Spleen (tissue), 11 donors: ENCODE data around the gene DGAT2. TPM values are rescaled to one million over a fixed set of nuclear protein-coding genes. Genes with fewer than 3 reads are reported as not detected.

Source experiments
- DNase-seq: peaks from one replicate; pipeline ENCODE4 v3.0.0-alpha.2; 2020
- H3K27ac ChIP-seq, 8 donors: fragments of 200-600 bp; sonication (generic) in 7 of 8; 1 replicate in 4 of 8; 2 replicates in 4 of 8; pipeline versions ENCODE4 v1.5.0 to v1.8.0; 2016 to 2021; ENCODE audit warnings: inconsistent platforms in 4 of 8, mild to moderate bottlenecking in 4 of 8, moderate library complexity in 1 of 8
- H3K27me3 ChIP-seq, 7 donors: fragments of 200-600 bp; sonication (generic) in 6 of 7; replicated peaks in 1 of 7; 1 replicate in 4 of 7; 2 replicates in 3 of 7; pipeline versions ENCODE4 v1.5.0 to v1.8.0; 2016 to 2021; ENCODE audit warnings: inconsistent platforms in 3 of 7, mild to moderate bottlenecking in 1 of 7
- H3K36me3 ChIP-seq, 6 donors: fragments of 200-600 bp; sonication (generic) in 5 of 6; 1 replicate in 4 of 6; 2 replicates in 2 of 6; pipeline versions ENCODE4 v1.5.0 to v1.8.0; 2016 to 2021; ENCODE audit warnings: inconsistent platforms in 2 of 6
- H3K4me1 ChIP-seq, 6 donors: fragments of 200-600 bp; sonication (generic) in 5 of 6; 1 replicate in 3 of 6; 2 replicates in 3 of 6; pipeline versions ENCODE4 v1.5.0 to v1.8.0; 2016 to 2021; ENCODE audit warnings: inconsistent platforms in 3 of 6
- H3K4me3 ChIP-seq, 8 donors: fragments of 200-600 bp; sonication (generic) in 7 of 8; 1 replicate in 4 of 8; 2 replicates in 4 of 8; pipeline versions ENCODE4 v1.5.0 to v1.8.0; 2016 to 2021; ENCODE audit warnings: inconsistent platforms in 4 of 8, mild to moderate bottlenecking in 4 of 8, moderate library complexity in 2 of 8
- H3K9me3 ChIP-seq, 8 donors: fragments of 200-600 bp; sonication (generic) in 7 of 8; 1 replicate in 4 of 8; 2 replicates in 4 of 8; pipeline versions ENCODE4 v1.5.0 to v1.8.0; 2016 to 2021; ENCODE audit warnings: inconsistent platforms in 4 of 8
- POLR2A ChIP-seq, 3 donors: fragments of 450-650 bp; IDR thresholded peaks; one replicate each; pipeline ENCODE4 v1.5.1; 2017; ENCODE audit warnings: antibody characterized with exemption in 3 of 3, mild to moderate bottlenecking in 1 of 3
- POLR2AphosphoS5 ChIP-seq, 3 donors: sonication (generic); formaldehyde crosslinking; IDR thresholded peaks; one replicate each; pipeline ENCODE4 v1.5.1; 2017; ENCODE audit warnings: antibody characterized with exemption in 3 of 3
- WGBS, 5 donors: extraction: QIAGEN DNeasy Blood & Tissue Kit in 3 of 5; methylation state at CpG; one replicate each; pipeline versions ENCODE4 v1.1.5 to v1.1.7; 2013 to 2018; 5-methylcytosine and 5-hydroxymethylcytosine counted together
- intact Hi-C: fragments of 100-400 bp; cut with DNase I; formaldehyde crosslinking; loops from one replicate; pipeline ENCODE4 v1.15.0; 2023; ENCODE audit warnings: low total_unique reads
- polyA plus RNA-seq, 3 donors: library from polyadenylated mRNA; stranded (reverse); fragments of 200-250 nt; gene quantifications; one replicate each; pipeline ENCODE4 v1.2.1, GENCODE V29; 2013
- total RNA-seq, 7 donors: library from RNA; depleted of rRNA in 3 of 7; stranded (reverse); fragments of >200 nt in 3 of 7; fragmentation: NEBNext Ultra II Directional in 4 of 7; extraction: Animal tissue kit (Norgen Biotek cat#: 25700) in 4 of 7; gene quantifications; one replicate each; pipeline versions ENCODE4 v1.1.0 to v1.2.1, GENCODE V29; 2016 to 2021
- TF ChIP-seq, protein P1 (sequence below), 11 experiments: fragments of 200-600 bp in 7 of 11; fragments of 450-650 bp in 4 of 11; sonication (generic) in 4 of 11; IDR thresholded peaks in 8 of 11; conservative IDR thresholded peaks in 3 of 11; 1 replicate in 7 of 11; 2 replicates in 4 of 11; pipeline versions ENCODE4 v1.4.0 to v1.8.0; 2016 to 2021; ENCODE audit warnings: antibody characterized with exemption in 11 of 11, inconsistent platforms in 4 of 11, mild to moderate bottlenecking in 1 of 11
- donor health status: healthy with polysubstance abuse.
- donor health status: DM: no; HTN: no; CAD: no; lungs with moderate emphysema.
- donor health status: DM: no; HTN: no; CAD: no.
- donor health status: Bipolar disorder and iron deficiency.
- donor health status: healthy.
- donor health status: DM: no; HTN: no; CAD: no.
- donor health status: DM: yes; HTN: yes; CAD: no.

Gene DGAT2
- total and polyA plus RNA-seq, 10 donors: 3.5 to 71.7 (median 15.9) TPM

- no peaks in the 10 kb centered on the region for H3K9me3 ChIP-seq
- no peak overlapping the region for H3K4me3 ChIP-seq
- intact Hi-C loops: no loop called here
- H3K36me3 ChIP-seq: no peaks in the 10 kb centered on the region
- no peak for DNase-seq
- WGBS, 5 donors: 36 to 83% (median 63%) methylated on average over 2 of the region's 2 CpGs
- peaks cover 1 to 29% (median 9%) of the 10 kb centered on the region in 6 donors for H3K4me1 ChIP-seq
- TF ChIP-seq POLR2A (IDR thresholded peaks at IDR 0.05) (no peak), POLR2AphosphoS5 (IDR thresholded peaks at IDR 0.05) (no peak)
- TF ChIP-seq, protein P1, sequence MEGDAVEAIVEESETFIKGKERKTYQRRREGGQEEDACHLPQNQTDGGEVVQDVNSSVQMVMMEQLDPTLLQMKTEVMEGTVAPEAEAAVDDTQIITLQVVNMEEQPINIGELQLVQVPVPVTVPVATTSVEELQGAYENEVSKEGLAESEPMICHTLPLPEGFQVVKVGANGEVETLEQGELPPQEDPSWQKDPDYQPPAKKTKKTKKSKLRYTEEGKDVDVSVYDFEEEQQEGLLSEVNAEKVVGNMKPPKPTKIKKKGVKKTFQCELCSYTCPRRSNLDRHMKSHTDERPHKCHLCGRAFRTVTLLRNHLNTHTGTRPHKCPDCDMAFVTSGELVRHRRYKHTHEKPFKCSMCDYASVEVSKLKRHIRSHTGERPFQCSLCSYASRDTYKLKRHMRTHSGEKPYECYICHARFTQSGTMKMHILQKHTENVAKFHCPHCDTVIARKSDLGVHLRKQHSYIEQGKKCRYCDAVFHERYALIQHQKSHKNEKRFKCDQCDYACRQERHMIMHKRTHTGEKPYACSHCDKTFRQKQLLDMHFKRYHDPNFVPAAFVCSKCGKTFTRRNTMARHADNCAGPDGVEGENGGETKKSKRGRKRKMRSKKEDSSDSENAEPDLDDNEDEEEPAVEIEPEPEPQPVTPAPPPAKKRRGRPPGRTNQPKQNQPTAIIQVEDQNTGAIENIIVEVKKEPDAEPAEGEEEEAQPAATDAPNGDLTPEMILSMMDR (IDR thresholded peaks at IDR 0.05 in 8 of 11, conservative IDR thresholded peaks at IDR 0.05 in 3 of 11): no peak
- peak overlapping the region in 5 of 8 donors; percentile 34 to 85 (median 68) for H3K27ac ChIP-seq
- peaks cover 0 to 15% (median 0%) of the 10 kb centered on the region in 7 donors for H3K27me3 ChIP-seq
Observed at GRCh38 chr11:75762885-75763284, 5.7 kb upstream of the DGAT2 start.

- H3K36me3 ChIP-seq: no peaks in the 10 kb centered on the region
- no peaks in the 10 kb centered on the region for H3K9me3 ChIP-seq
- TF ChIP-seq POLR2A (IDR thresholded peaks at IDR 0.05) (no peak), POLR2AphosphoS5 (IDR thresholded peaks at IDR 0.05) (no peak)
- TF ChIP-seq, protein P1 (IDR thresholded peaks at IDR 0.05 in 8 of 11, conservative IDR thresholded peaks at IDR 0.05 in 3 of 11): no peak
- H3K4me3 ChIP-seq: no peak overlapping the region
- H3K4me1 ChIP-seq: peaks cover 7 to 39% (median 18%) of the 10 kb centered on the region in 6 donors
- WGBS, 5 donors: 13 to 90% (median 86%) methylated on average over 1 to 3 of the region's 3 CpGs
- no peak for DNase-seq
- intact Hi-C loops: no loop called here
- H3K27me3 ChIP-seq: peaks cover 0 to 24% (median 7%) of the 10 kb centered on the region in 7 donors
- no peak overlapping the region for H3K27ac ChIP-seq
Observed at GRCh38 chr11:75763846-75764245, 4.7 kb upstream of the DGAT2 start.

DNA sequence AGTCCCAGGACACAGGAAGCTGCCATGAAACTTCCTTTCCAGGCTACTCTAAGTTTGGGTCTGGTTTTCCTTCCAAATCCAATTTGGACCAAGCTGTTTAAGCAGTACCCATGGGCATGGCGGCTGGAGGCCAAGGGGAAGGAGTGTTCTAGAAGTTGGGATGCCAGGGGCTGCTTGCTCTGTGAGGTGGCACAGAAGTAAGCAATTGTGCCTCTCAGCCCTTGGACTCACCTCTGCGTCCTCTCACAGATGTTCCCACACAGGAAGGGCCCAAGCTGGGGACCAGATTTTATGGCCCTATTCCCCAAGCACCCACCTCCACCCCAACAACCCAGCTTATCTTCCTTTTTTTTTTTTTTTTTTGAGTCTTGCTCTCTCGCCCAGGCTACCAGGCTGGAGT is 3.5 kb upstream of the DGAT2 start:
- peaks cover 7 to 51% (median 30%) of the 10 kb centered on the region in 6 donors for H3K4me1 ChIP-seq
- DNase-seq: no peak
- peaks cover 0 to 34% (median 8%) of the 10 kb centered on the region in 7 donors for H3K27me3 ChIP-seq
- WGBS, 5 donors: 87 to 98% (median 94%) methylated on average over 3 of the region's 3 CpGs
- intact Hi-C loops: no loop called here
- TF ChIP-seq POLR2AphosphoS5 (IDR thresholded peaks at IDR 0.05) (no peak), POLR2A (IDR thresholded peaks at IDR 0.05) (no peak)
- TF ChIP-seq, protein P1 (IDR thresholded peaks at IDR 0.05 in 8 of 11, conservative IDR thresholded peaks at IDR 0.05 in 3 of 11): no peak
- no peaks in the 10 kb centered on the region for H3K36me3 ChIP-seq
- H3K27ac ChIP-seq: no peak overlapping the region
- H3K4me3 ChIP-seq: no peak overlapping the region
- no peaks in the 10 kb centered on the region for H3K9me3 ChIP-seq

DNA sequence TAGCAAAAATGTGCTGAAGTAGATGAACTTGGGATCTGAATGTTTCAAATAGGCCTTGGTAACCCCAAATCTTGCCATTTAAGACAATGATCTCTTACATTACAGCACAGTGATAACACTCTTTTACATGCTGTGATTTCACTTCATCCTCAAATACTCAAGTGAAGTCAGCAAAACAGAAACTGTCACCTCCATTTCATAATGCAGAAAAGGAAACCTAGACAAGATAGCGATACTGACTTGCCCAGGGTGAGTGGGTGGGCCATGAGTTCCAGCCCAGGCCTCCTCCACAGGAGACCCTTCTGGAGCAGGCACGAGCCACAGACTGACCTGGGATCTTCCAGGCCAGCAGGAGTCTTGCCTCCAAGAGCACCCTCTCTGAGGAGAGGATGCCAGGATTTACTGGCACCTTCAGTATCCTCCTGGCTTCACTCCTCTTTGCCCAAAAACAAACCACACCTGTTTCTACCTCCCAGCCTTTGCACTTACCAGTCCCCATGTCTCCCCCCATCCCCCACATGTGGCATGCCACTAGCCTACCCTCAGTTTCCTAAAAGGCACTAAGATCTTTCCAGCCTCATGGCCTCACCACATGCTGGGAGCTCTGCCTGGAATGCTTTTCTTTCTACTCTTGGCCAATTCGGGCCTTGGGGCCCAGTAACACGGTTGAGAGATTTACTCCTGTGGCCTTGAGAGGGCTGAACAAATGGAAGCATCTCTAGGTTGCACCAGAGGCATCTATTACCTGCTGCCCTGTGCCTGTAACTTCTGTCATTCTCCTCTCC is 1.9 kb upstream of the DGAT2 start:
- H3K27me3 ChIP-seq: peaks cover 0 to 34% (median 8%) of the 10 kb centered on the region in 7 donors
- DNase-seq: no peak
- H3K36me3 ChIP-seq: no peaks in the 10 kb centered on the region
- H3K27ac ChIP-seq: no peak overlapping the region
- H3K4me3 ChIP-seq: no peak overlapping the region
- H3K9me3 ChIP-seq: no peaks in the 10 kb centered on the region
- TF ChIP-seq POLR2AphosphoS5 (IDR thresholded peaks at IDR 0.05) (no peak), POLR2A (IDR thresholded peaks at IDR 0.05) (no peak)
- TF ChIP-seq, protein P1 (IDR thresholded peaks at IDR 0.05 in 8 of 11, conservative IDR thresholded peaks at IDR 0.05 in 3 of 11): no peak
- intact Hi-C loops: no loop called here
- 66 to 84% (median 79%) methylated on average over 4 of the region's 4 CpGs for WGBS, 5 donors
- H3K4me1 ChIP-seq: peaks cover 7 to 56% (median 31%) of the 10 kb centered on the region in 6 donors
